HL-60 (cell line): ENCODE measurements around the gene MYO16.

Source experiments
- DNase-seq, 2 experiments: peaks; one replicate each; pipeline ENCODE4 v3.0.0-alpha.2; 2010 to 2020; ENCODE audit warnings: low read depth in 1 of 2, low spot score in 1 of 2
- H3K27ac ChIP-seq: fragments of 250-450 bp; sonication (Bioruptor Pico); replicated peaks from 2 replicates; pipeline ENCODE4 v1.5.1; 2020; ENCODE audit warnings: mild to moderate bottlenecking, moderate library complexity
- H3K27me3 ChIP-seq: fragments of 250-450 bp; sonication (Bioruptor Pico); 2 replicates; pipeline ENCODE4 v1.5.1; 2021; ENCODE audit warnings: mild to moderate bottlenecking, moderate library complexity; ENCODE audit not compliant: insufficient read depth, poor library complexity, severe bottlenecking
- H3K4me3 ChIP-seq: replicated peaks from 2 replicates; pipeline ENCODE4 v1.5.1; 2011; ENCODE audit warnings: mild to moderate bottlenecking, control low read depth, low read length; ENCODE audit not compliant: insufficient read depth
- CTCF ChIP-seq: IDR thresholded peaks from one replicate; pipeline ENCODE4 v1.5.1; 2011; ENCODE audit warnings: low read length, control low read depth, inconsistent platforms; ENCODE audit not compliant: insufficient read depth
- GABPA ChIP-seq: IDR thresholded peaks from 2 replicates; pipeline ENCODE4 v1.6.1; 2012; ENCODE audit warnings: low read depth
- POLR2AphosphoS5 ChIP-seq: IDR thresholded peaks from 2 replicates; pipeline ENCODE4 v1.6.1; 2012; ENCODE audit warnings: low read depth
- REST ChIP-seq: IDR thresholded peaks from 2 replicates; pipeline ENCODE4 v1.6.1; 2012; ENCODE audit warnings: low read depth; ENCODE audit not compliant: insufficient replicate concordance
- SPI1 ChIP-seq: IDR thresholded peaks from 2 replicates; pipeline ENCODE4 v1.6.1; 2012; ENCODE audit warnings: low read depth, mild to moderate bottlenecking, borderline replicate concordance

The MYO16 gene

GRCh38 chr13:109198585-109198984 lies 569.2 kb downstream of the MYO16 start:
- H3K27ac ChIP-seq, result no peak overlapping the region
- no peak overlapping the region for H3K4me3 ChIP-seq
- H3K27me3 ChIP-seq, result no peaks in the 10 kb centered on the region
- no peak for DNase-seq
- no peak for TF ChIP-seq SPI1
- TF ChIP-seq POLR2AphosphoS5, result no peak
- no peak for TF ChIP-seq REST
- TF ChIP-seq GABPA, result no peak
- TF ChIP-seq CTCF, result no peak

GRCh38 chr13:109199280-109199679 lies 569.9 kb downstream of the MYO16 start:
- no peak overlapping the region for H3K27ac ChIP-seq
- TF ChIP-seq GABPA, result no peak
- TF ChIP-seq CTCF, result no peak
- no peak for TF ChIP-seq SPI1
- no peak for TF ChIP-seq POLR2AphosphoS5
- no peak for TF ChIP-seq REST

GRCh38 chr13:109200556-109200955 lies 571.1 kb downstream of the MYO16 start:
- Histone ChIP-seq H3K27me3 (no peaks in the 10 kb centered on the region), H3K27ac (no peak overlapping the region), H3K4me3 (no peak overlapping the region)
- no peak for DNase-seq
- no peak for TF ChIP-seq SPI1
- TF ChIP-seq CTCF, result no peak
- no peak for TF ChIP-seq POLR2AphosphoS5
- TF ChIP-seq REST, result no peak
- TF ChIP-seq GABPA, result no peak

More at GRCh38 chr13:109199280-109199679, 569.9 kb downstream of the MYO16 start:
- no peak overlapping the region for H3K4me3 ChIP-seq
- H3K27me3 ChIP-seq, result no peaks in the 10 kb centered on the region
- no peak for DNase-seq
